ENCODE results near the gene SRXN1.
"Not testable (repeated sequence)": the region's sequence is repeated elsewhere in the genome, so short reads cannot be mapped to it uniquely, and the experiment has no call there.

SRXN1 gene

GRCh38 chr20:653110-653589, at the start of gene SRXN1:
Gene SRXN1, minus strand, starts transcription at chr20:653200. Its CDS starts 15 bp downstream, at chr20:653185.
- peak; percentile 76 for DNase-seq

- no peak for DNase-seq
Measured at GRCh38 chr20:701401-702129, 48.6 kb upstream of the SRXN1 start.

- no peak for DNase-seq
Measured at GRCh38 chr20:699811-700338, 46.9 kb upstream of the SRXN1 start.

GRCh38 chr20:699342-699741, 46.3 kb upstream of the SRXN1 start:
- no peak for DNase-seq

GRCh38 chr20:698276-698675, 45.3 kb upstream of the SRXN1 start:
- DNase-seq = no peak

GRCh38 chr20:697826-698225, 44.8 kb upstream of the SRXN1 start:
- no peak for DNase-seq

- DNase-seq = no peak
Measured at GRCh38 chr20:695165-695866, 42.3 kb upstream of the SRXN1 start.

DNA sequence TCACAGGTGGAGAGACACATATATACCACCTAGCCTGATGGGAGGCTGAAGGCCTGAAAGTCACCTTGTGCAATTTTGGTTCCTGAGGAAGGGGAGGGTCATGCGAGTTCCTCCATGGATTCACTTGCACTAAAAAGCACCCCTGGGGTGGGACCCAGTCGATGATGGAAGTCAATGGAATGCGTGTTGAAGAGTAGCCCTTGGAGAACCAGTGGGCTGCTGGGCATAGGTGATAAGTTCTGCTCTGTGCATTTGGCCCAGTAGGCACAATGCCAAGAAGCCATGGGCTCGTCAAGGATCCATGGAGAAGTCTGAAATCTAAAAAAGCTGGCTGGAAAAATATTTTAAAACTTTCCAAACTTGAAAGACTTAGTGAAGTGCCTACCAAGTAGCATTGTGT, 41.5 kb upstream of the SRXN1 start:
- no peak for DNase-seq

DNA sequence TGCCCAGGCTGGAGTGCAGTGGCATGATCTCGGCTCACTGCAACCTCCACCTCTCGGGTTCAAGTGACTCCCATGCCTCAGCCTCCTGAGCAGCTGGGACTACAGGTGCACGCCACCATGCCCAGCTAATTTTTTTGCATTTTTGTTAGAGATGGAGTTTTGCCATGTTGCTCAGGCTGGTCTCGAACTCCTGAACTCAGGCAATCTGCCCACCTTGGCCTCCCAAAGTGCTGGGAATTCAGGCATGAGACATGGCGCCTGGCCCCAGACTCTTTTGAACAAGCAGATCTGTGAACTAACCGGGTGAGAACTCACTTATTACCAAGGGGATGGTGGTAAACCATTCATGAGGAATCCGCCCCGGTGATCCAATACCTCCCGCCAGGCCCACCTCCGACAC, 40.8 kb upstream of the SRXN1 start:
- DNase-seq = not testable (repeated sequence)

DNA sequence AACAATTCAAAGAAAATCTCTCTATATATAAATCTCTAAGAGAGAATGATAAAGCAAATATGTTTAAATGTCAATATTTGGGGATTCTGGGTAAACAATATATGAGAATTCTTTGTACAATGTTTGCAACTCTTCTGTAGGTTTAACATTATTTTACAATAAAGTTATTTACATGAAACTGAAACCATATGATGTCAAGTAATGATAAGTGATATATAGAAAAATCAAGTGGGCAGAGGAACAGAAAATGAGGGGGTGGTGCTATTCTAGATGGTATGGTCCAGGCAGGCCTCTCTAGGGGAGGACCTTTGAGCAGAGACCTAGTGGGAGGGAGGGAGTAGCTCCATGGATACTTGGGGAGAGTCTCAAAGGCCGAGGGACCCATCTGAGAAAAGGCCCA, 39.0 kb upstream of the SRXN1 start:
- DNase-seq = no peak

DNA sequence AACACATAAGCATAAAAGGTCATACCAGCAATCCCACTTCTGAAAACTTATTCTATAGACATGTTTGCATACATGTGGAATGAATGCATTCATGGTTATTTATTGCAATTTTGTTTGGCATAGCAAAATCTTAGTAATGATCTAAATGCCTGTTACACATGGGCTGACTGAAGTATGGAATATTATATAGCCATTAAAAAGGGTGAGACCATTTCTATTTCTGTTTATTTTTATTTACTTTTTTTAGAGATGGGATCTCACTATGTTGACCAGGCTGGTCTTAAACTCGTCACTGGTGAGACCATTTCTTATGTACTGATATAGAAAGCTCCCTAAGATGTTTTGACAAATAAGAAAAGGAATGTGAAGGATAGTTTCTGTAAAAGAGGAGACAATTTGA, 36.9 kb upstream of the SRXN1 start:
- no peak for DNase-seq

- DNase-seq = no peak
Measured at GRCh38 chr20:689348-689747, 36.3 kb upstream of the SRXN1 start.

GRCh38 chr20:688809-689212, 35.8 kb upstream of the SRXN1 start:
- DNase-seq = no peak

- no peak for DNase-seq
Measured at GRCh38 chr20:687468-688203, 34.6 kb upstream of the SRXN1 start.

- no peak for DNase-seq
Measured at GRCh38 chr20:684676-685319, 31.8 kb upstream of the SRXN1 start.

GRCh38 chr20:682123-682522, 29.1 kb upstream of the SRXN1 start:
- DNase-seq = no peak

DNA sequence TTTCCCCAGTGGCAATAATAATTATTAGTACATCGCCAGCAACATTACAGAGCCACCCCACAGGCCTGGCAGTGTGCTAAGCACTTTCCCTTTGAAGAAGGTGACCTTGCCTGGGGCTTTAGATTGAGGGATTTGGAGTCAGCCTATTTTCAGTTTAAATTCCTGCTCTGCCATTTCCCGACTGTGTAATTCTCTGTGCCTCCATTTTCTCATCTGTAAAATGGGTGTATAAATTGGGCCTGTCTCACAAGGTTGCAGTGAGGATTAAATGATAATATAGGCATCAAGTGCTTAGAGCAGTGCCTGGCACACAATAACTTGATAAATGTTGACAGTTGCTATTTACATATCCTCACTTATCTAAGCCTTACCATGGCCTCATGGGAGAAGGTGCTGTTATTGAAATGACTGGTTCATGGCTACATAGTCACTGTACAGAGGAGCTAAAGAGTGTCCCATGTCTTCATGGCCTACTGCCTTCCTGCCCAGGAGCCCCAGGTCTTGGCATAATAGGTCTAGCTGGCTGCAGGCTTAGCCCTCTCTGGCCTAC, 27.7 kb upstream of the SRXN1 start:
- DNase-seq = no peak

GRCh38 chr20:677957-678356, 25.0 kb upstream of the SRXN1 start:
- DNase-seq = no peak

DNA sequence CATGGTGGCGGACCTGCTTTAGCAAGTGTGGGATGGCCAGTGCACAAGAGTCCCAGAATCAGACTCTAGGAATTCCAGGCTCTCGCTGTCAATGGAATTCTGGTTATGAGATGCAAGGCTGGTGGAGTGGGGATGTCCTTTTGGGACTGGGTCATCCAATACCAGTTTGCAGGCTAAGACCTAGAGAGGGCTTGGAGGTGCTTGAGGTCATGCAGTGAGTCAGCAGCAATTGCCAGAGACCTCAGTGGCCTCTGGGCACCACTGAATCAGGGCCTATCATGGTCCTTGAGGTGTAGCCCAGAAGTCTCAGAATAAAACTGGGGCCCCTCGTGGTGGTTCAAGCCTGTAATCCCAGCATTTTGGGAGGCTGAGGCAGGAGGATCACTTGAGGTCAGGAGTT, 24.0 kb upstream of the SRXN1 start:
- no peak for DNase-seq

DNA sequence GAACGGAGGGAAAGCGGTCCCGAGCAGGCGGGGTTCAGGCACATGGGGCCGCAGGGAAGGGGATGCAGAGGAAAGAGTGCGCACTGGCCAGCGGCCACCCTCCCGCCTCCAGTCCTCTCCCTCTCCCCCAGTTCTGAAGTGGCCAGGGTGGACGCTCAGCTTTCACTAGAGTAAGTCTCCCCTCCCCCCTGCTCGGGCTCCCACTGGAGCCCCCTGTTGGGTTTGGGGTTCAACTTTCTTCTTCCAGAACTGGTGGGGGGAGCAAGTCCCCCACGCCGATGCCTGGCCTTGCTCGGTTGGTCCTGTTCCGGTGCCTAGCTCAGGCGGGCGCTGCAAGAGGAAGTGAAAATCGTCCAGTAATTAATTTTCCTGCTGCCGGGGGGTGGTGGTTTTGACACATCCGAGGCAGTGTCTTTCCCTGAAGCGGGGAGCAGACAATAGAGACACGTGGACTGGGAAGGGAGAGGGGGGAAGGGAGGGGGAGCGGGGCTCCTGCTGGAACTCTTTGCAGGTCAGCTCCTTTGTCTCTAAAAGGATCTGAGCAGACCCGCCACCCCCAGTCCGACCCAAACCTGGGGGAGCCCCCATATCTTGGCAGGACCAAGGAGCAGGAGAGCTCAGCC, 23.4 kb upstream of the SRXN1 start:
- DNase-seq = no peak

- DNase-seq = peak; percentile 45
Measured at GRCh38 chr20:675453-676314, 22.7 kb upstream of the SRXN1 start, which contains the start of gene SCRT2. Gene SCRT2, minus strand, starts transcription at chr20:675802. Its CDS starts 201 bp downstream, at chr20:675601.

Measured in activated T-cell treated with anti-CD3 and anti-CD28 coated beads for 4 hours (primary cell).